Testis (tissue), 5 donors: ENCODE results near the gene COG1. TPM values are rescaled to one million over a fixed set of nuclear protein-coding genes. Genes with fewer than 3 reads are reported as not detected.
"Not testable (repeated sequence)": the region's sequence is repeated elsewhere in the genome, so short reads cannot be mapped to it uniquely, and the experiment has no call there.

Source experiments
- DNase-seq: peaks from one replicate; pipeline ENCODE4 v3.0.0-alpha.2; 2019
- H3K27ac ChIP-seq, 2 donors: fragments of 200-600 bp; sonication (generic); one replicate each; pipeline ENCODE4 v1.5.1; 2019
- H3K27me3 ChIP-seq: fragments of 200-600 bp; sonication (generic); one replicate; pipeline ENCODE4 v1.5.1; 2019
- H3K36me3 ChIP-seq: fragments of 200-600 bp; sonication (generic); one replicate; pipeline ENCODE4 v1.5.1; 2017; ENCODE audit warnings: low read depth; ENCODE audit errors: missing control alignments
- H3K4me1 ChIP-seq: fragments of 200-600 bp; sonication (generic); one replicate; pipeline ENCODE4 v1.5.1; 2019
- H3K4me3 ChIP-seq, 2 donors: fragments of 200-600 bp; sonication (generic); one replicate each; pipeline ENCODE4 v1.5.1; 2017 to 2019
- H3K9me3 ChIP-seq: fragments of 200-600 bp; sonication (generic); one replicate; pipeline ENCODE4 v1.5.1; 2017
- POLR2A ChIP-seq: fragments of 450-650 bp; IDR thresholded peaks from one replicate; pipeline ENCODE4 v1.6.1; 2017; ENCODE audit warnings: antibody characterized with exemption, mild to moderate bottlenecking, moderate library complexity
- WGBS, 2 donors: methylation state at CpG; one replicate each; pipeline ENCODE4 v1.1.5; 2018; 5-methylcytosine and 5-hydroxymethylcytosine counted together
- intact Hi-C: fragments of 100-400 bp; cut with DNase I; formaldehyde crosslinking; loops from one replicate; pipeline ENCODE4 v1.15.1; 2023; ENCODE audit warnings: low total_unique reads
- long read RNA-seq, 2 donors: transcript quantifications; one replicate each; lab custom pipeline, GENCODE V29; 2026
- polyA plus RNA-seq: library from polyadenylated mRNA; stranded (reverse); fragments of 350-450 nt; fragmentation: Illumina TruSeq; extraction: RNeasy Lipid Tissue Mini Kit (QIAGEN cat#74804); gene quantifications from one replicate; pipeline ENCODE4 v1.2.3, GENCODE V29; 2014; ENCODE audit warnings: low read depth, low replicate concordance; ENCODE audit not compliant: insufficient read depth
- total RNA-seq, 2 donors: library from RNA; depleted of rRNA; stranded (reverse); fragments of >200 nt; gene quantifications; one replicate each; pipeline ENCODE4 v1.2.3, GENCODE V29; 2016
- TF ChIP-seq, protein P1 (sequence below), 3 experiments: fragments of 450-650 bp in 2 of 3; fragments of 200-600 bp in 1 of 3; sonication (generic) in 1 of 3; IDR thresholded peaks; one replicate each; pipeline ENCODE4 v1.5.1; 2016 to 2019; ENCODE audit warnings: antibody characterized with exemption in 3 of 3, mild to moderate bottlenecking in 2 of 3, moderate library complexity in 1 of 3

The COG1 gene, protein sequence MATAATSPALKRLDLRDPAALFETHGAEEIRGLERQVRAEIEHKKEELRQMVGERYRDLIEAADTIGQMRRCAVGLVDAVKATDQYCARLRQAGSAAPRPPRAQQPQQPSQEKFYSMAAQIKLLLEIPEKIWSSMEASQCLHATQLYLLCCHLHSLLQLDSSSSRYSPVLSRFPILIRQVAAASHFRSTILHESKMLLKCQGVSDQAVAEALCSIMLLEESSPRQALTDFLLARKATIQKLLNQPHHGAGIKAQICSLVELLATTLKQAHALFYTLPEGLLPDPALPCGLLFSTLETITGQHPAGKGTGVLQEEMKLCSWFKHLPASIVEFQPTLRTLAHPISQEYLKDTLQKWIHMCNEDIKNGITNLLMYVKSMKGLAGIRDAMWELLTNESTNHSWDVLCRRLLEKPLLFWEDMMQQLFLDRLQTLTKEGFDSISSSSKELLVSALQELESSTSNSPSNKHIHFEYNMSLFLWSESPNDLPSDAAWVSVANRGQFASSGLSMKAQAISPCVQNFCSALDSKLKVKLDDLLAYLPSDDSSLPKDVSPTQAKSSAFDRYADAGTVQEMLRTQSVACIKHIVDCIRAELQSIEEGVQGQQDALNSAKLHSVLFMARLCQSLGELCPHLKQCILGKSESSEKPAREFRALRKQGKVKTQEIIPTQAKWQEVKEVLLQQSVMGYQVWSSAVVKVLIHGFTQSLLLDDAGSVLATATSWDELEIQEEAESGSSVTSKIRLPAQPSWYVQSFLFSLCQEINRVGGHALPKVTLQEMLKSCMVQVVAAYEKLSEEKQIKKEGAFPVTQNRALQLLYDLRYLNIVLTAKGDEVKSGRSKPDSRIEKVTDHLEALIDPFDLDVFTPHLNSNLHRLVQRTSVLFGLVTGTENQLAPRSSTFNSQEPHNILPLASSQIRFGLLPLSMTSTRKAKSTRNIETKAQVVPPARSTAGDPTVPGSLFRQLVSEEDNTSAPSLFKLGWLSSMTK
- 10 to 100 TPM; 56.3 to 58.3 TPM for total RNA-seq
- 61.8 TPM for polyA plus RNA-seq
- long read RNA-seq, donor 1, transcript COG1-201 (14 exons, 3,079 nt): major isoform, 11 of 11 reads
- long read RNA-seq, donor 1, partial matches to known transcripts: 0 of 11 reads
- long read RNA-seq, donor 1, other reads (novel, unspliced or antisense): 0 of 11 reads
- long read RNA-seq, donor 2, full-length matches to known transcripts: 3 of 20 reads
- long read RNA-seq, donor 2, partial matches to known transcripts: 17 of 20 reads
- long read RNA-seq, donor 2, other reads (novel, unspliced or antisense): 0 of 20 reads

DNA sequence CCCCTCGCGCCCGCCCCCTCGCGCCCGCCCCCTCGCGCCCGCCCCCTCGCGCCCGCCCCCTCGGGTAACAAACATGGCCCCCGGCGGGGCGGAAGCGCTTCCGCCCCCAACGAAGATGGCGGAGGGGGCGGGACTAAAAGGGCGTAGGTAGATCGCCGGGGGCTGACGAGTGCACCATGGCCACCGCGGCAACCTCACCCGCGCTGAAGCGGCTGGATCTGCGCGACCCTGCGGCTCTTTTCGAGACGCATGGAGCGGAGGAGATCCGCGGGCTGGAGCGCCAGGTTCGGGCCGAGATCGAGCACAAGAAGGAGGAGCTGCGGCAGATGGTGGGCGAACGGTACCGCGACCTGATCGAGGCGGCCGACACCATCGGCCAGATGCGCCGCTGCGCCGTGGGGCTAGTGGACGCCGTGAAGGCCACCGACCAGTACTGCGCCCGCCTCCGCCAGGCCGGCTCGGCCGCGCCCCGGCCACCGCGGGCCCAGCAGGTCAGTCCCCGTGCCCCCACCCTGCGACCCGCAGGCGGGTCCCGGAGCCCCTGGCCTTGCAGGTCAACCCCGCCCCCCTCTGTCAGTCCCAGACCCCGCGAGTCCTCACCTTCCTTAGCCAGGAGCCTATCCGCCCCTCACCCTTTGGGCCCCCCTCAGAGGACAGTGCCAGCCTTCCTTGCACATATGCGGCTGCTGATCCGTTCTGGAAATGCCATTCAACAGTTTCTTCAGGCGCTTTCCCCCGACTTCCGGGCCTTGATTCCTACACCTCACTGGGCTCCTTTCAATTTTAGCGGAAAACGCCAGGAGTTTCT is at the start of gene COG1:
COG1 (plus strand) TSS at position 162 of the 808 bp plus-strand sequence; CDS start at position 177, 15 bp downstream.
- TF ChIP-seq POLR2A: no peak
- TF ChIP-seq, protein P1, sequence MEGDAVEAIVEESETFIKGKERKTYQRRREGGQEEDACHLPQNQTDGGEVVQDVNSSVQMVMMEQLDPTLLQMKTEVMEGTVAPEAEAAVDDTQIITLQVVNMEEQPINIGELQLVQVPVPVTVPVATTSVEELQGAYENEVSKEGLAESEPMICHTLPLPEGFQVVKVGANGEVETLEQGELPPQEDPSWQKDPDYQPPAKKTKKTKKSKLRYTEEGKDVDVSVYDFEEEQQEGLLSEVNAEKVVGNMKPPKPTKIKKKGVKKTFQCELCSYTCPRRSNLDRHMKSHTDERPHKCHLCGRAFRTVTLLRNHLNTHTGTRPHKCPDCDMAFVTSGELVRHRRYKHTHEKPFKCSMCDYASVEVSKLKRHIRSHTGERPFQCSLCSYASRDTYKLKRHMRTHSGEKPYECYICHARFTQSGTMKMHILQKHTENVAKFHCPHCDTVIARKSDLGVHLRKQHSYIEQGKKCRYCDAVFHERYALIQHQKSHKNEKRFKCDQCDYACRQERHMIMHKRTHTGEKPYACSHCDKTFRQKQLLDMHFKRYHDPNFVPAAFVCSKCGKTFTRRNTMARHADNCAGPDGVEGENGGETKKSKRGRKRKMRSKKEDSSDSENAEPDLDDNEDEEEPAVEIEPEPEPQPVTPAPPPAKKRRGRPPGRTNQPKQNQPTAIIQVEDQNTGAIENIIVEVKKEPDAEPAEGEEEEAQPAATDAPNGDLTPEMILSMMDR (IDR thresholded peaks at IDR 0.05): no peak
- H3K27ac ChIP-seq: peak within 1 kb of the TSS; percentile 73 to 78
- intact Hi-C loops: no loop called here
- H3K4me1 ChIP-seq: peaks cover 4% of the 10 kb centered on the region
- no peaks in the 10 kb centered on the region for H3K9me3 ChIP-seq
- peak within 1 kb of the TSS; percentile 88 to 95 for H3K4me3 ChIP-seq
- DNase-seq: peak; percentile 85
- WGBS, 2 donors: 0% methylated on average over 9 to 64 of the region's 84 CpGs
- H3K36me3 ChIP-seq: no peaks in the 10 kb centered on the region
- no peaks in the 10 kb centered on the region for H3K27me3 ChIP-seq

DNA sequence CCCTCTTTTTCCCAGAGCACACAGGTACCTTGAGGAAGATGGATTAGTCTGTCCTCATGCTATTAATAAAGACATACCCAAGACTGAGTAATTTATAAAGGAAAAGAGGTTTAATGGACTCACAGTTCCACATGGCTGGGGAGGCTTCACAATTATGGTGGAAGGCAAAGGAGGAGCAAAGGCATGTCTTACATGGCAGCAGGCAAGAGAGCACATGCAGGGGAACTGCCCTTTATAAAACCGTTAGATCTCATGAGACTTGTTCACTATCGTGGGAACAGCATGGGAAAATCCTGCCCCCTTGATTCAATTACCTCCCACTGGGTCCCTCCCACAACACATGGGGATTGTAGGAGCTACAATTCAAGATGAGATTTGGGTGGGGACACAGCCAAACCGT is 48.6 kb upstream of the COG1 start:
- H3K36me3 ChIP-seq, H3K4me1 ChIP-seq, DNase-seq, intact Hi-C loops, H3K27me3 ChIP-seq, H3K9me3 ChIP-seq, H3K27ac ChIP-seq, H3K4me3 ChIP-seq: not testable (repeated sequence)
- 75 to 84% methylated on average over 3 of the region's 3 CpGs for WGBS, 2 donors

DNA sequence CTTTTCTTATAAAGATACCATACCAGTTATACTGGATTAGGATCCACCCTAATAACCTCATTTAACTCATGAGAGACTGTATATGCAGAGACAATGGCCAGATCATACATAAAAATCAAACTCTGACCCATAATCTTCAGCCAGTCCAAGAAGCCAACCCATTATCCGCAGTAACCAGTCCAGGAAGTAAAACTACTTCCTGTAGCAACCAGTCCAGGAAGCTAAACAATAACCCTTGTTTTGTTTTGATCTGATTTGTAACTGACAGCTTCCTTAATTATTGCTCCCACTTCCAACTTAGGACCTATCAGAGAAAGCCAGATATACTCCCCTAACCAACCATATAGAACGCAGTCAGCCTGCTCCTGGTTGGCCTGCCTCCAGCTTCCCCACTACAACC is 47.2 kb upstream of the COG1 start:
- H3K9me3 ChIP-seq: no peaks in the 10 kb centered on the region
- H3K27ac ChIP-seq: no peak overlapping the region
- TF ChIP-seq, protein P1 (IDR thresholded peaks at IDR 0.05): no peak
- TF ChIP-seq POLR2A: no peak
- no peak for DNase-seq
- no peaks in the 10 kb centered on the region for H3K4me1 ChIP-seq
- no peaks in the 10 kb centered on the region for H3K27me3 ChIP-seq
- no peak overlapping the region for H3K4me3 ChIP-seq
- intact Hi-C loops: no loop called here
- no peaks in the 10 kb centered on the region for H3K36me3 ChIP-seq
- WGBS, 2 donors: 92 to 93% methylated on average over 2 of the region's 2 CpGs

DNA sequence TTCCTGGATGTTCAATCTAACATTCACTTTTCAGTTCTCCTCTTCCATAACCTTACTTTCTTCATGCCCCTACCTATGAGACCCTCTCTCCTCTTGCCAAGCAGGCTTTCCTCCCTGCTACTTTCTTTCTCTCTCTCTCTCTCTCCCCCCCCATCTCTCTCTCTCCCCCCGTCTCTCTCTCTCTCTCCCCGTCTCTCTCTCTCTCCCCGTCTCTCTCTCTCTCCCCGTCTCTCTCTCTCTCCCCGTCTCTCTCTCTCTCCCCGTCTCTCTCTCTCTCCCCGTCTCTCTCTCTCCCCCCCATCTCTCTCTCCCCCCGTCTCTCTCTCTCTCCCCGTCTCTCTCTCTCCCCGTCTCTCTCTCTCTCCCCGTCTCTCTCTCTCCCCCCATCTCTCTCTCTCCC is 45.1 kb upstream of the COG1 start:
- H3K4me1 ChIP-seq, H3K4me3 ChIP-seq, H3K27ac ChIP-seq, intact Hi-C loops, H3K36me3 ChIP-seq, DNase-seq, H3K9me3 ChIP-seq, H3K27me3 ChIP-seq: not testable (repeated sequence)
- WGBS, 2 donors: 35 to 56% methylated on average over 2 to 6 of the region's 11 CpGs
